ENCODE data around the gene SLIT2. TPM values are rescaled to one million over a fixed set of nuclear protein-coding genes. Genes with fewer than 3 reads are reported as not detected.

Gene SLIT2
- total and polyA plus RNA-seq, 2 of the 13 experiments (the other 11 are each of a cell fraction or from before 2014, with no cell fraction given) = 0.03 TPM; not detected in 1

GRCh38 chr4:20265726-20266125 is 14.0 kb downstream of the SLIT2 start (continued):
- TF ChIP-seq ZBTB49 (CRISPR knock-in tag; IDR thresholded peaks at IDR 0.05; ENCODE audit: borderline replicate concordance) = no peak

GRCh38 chr4:20266215-20267082 is 14.7 kb downstream of the SLIT2 start:
- H3K27me3 ChIP-seq (ENCODE audit: control insufficient read depth in 1 of 2, insufficient read depth in 2 of 2, low read length in 2 of 2) = no peaks in the 10 kb centered on the region
- ATAC-seq (no peak), FAIRE-seq (no peak), DNase-seq (ENCODE audit: low spot score) (no peak)
- no peak overlapping the region for H3K9ac ChIP-seq (ENCODE audit: insufficient read depth, low read depth, low read length)
- intact Hi-C loops (cut with micrococcal nuclease; ENCODE audit: unreplicated experiment) (no loop called here), in situ Hi-C loops (cut with HindIII; ENCODE audit: extremely low pct_ligation_motif_present, low pct_unique_long_range_greater_than_20kb) (loop anchor here (25.0 kb wide), 1 partner anchor 1579 kb away; no protein-coding TSS in a partner anchor)
- no peak overlapping the region for H3K4me3 ChIP-seq (replicated peaks in 1 of 3; ENCODE audit: insufficient read depth in 1 of 3, low read depth in 2 of 3, low read length in 3 of 3)
- ChIA-PET POLR2A (no interaction called here), CTCF (ENCODE audit: low intra/inter-chr PET ratio, low total read pairs) (no interaction called here)
- no TSS peak for BruUV-seq (replicated peaks)
- no peak overlapping the region for H3K4me2 ChIP-seq (ENCODE audit: low read depth, low read length)
- no peaks in the 10 kb centered on the region for H3K9me3 ChIP-seq (ENCODE audit: low read length)
- TF ChIP-seq PRDM4 (CRISPR knock-in tag; IDR thresholded peaks at IDR 0.05; ENCODE audit: borderline replicate concordance) = no peak
- TF ChIP-seq MIXL1 (CRISPR knock-in tag; IDR thresholded peaks at IDR 0.05) = no peak
- no peak for TF ChIP-seq USF2 (IDR thresholded peaks at IDR 0.05; ENCODE audit: low read depth, low read length)
- TF ChIP-seq USF2 (CRISPR knock-in tag; IDR thresholded peaks at IDR 0.05; ENCODE audit: borderline replicate concordance) = no peak
- no peak for TF ChIP-seq HMG20B (CRISPR knock-in tag; conservative IDR thresholded peaks at IDR 0.05)
- no peak for TF ChIP-seq HOXA3 (CRISPR knock-in tag; IDR thresholded peaks at IDR 0.05)
- no peaks in the 10 kb centered on the region for H4K20me1 ChIP-seq (ENCODE audit: insufficient read depth, low read length)
- no peak overlapping the region for H2AFZ ChIP-seq (ENCODE audit: low read length)
- no peaks in the 10 kb centered on the region for H3K79me2 ChIP-seq (ENCODE audit: insufficient read depth, low read length)
- H3K27ac ChIP-seq (ENCODE audit: extremely low read length, insufficient read depth, low read length) = no peak overlapping the region
- WGBS (ENCODE audit: low lambda C conversion rate) = under 1% methylated on average over 4 of the region's 4 CpGs
- H3K4me1 ChIP-seq (ENCODE audit: insufficient read depth, low read length) = no peaks in the 10 kb centered on the region
- H3K36me3 ChIP-seq (replicated peaks in 1 of 2; ENCODE audit: control insufficient read depth in 1 of 2, insufficient read depth in 2 of 2, low read length in 2 of 2) = no peaks in the 10 kb centered on the region

Data from HepG2 (cell line).